Daoy (cell line): ENCODE data around the gene TBL3. TPM values are rescaled to one million over a fixed set of nuclear protein-coding genes. Genes with fewer than 3 reads are reported as not detected.

Source experiments
- DNase-seq: peaks from one replicate; pipeline ENCODE4 v3.0.0-alpha.2; 2015; ENCODE audit warnings: low read depth
- total RNA-seq: library from RNA; depleted of rRNA; stranded (reverse); fragments of >200 nt; shearing (Covaris generic); gene quantifications from 2 replicates; pipeline ENCODE4 v1.2.3, GENCODE V29; 2014

TBL3 gene
- total RNA-seq, 1 experiment from 2014 or later = 49.5 TPM

DNA sequence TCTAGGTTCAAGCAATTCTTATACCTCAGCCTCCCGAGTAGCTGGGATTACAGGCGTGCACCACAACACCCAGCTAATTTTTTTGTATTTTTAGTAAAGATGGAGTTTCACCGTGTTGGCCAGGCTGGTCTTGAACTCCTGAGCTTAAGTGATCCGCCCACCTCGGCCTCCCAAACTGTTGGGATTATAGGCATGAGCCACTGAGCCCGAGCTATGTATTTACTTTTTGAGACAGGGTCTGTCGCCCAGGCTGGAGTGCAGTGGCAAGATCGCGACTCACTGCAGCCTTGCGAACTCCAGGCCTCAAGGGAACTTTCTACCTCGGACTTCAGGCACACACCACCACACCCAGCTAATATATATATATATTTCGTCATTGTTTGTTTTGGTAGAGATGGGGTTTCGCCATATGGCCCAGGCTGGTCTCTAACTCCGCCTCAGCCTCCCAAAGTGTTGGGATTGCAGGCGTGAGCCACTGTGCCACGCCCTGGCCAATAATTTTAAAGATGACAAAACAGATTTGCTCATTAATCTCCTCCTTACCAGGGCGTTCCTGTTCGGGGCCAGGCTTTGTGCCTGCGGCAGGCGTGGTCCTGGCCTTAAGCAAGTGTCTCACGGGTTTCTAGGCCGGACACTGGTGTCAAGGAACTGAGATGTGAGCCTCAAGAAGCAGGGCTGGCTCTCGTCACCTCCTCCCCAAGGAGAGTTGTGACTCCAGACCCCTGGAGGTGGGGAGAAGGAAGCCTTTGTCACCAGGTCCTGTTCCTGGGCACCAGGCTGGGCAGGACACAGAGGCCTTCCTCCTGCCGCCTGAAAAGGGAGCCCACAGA lies 43.5 kb downstream of the TBL3 start:
- DNase-seq = peak; percentile 71

DNA sequence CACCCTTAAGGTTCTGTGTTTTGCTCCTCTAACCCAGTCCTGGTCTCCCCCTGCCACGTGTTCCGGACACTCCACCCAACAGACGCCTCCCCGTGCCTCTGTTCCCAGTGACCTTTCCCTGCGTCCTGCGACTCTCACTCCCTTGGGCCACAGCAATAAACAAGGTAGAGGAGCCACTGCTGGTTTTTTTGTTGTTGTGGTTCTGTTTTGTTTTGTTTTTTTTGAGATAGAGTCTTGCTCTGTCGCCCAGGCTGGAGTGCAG lies 44.0 kb downstream of the TBL3 start:
- DNase-seq = no peak

DNA sequence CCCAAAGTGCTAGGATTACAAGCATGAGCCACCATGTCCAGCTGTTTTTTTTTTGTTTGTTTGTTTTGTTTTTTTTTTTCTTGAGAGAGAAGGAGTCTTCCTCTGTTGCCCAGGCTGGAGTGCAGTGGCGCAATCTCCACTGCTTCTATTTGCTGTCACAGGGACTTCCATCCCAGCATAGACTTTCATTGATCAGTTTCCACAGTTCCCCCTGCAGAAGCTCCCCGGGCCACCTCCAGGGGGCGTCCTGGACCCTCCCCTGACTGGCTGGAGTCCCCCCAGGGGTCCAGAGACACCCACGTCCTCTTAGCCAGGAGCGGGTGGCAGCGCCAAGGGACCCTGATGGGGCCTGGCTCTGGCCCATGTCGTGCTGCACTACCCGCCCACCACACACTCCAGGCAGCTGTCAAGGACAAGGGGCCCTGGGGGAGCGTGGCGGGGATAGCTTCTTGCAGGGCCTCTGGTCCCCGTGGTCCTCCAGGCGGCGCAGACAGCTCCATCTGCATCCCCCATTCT lies 44.6 kb downstream of the TBL3 start:
- no peak for DNase-seq

DNA sequence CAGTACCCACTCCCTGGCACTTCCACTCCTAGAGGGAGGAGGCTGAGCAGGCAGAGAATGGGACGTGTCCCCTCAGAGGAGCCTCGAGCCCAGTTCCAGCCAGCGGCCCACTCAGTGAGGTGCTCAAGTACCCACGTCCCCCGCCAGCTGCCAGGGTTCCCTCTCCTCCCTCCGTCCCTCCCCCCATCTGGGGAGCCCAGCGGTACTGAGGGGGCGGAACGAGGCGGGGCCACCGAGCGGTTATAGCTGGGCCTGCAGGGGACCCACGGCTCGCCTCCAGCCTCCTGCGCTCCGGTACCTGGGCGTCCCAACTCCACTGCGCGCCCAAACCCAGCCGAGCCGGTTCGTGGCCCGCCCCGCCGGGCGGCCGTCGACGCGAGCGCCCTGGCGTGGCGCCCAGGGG lies 47.7 kb downstream of the TBL3 start, which contains the start of gene NPW:
TSS of gene NPW (plus strand) at position 268 of the 403 bp plus-strand sequence.
- DNase-seq = no peak

DNA sequence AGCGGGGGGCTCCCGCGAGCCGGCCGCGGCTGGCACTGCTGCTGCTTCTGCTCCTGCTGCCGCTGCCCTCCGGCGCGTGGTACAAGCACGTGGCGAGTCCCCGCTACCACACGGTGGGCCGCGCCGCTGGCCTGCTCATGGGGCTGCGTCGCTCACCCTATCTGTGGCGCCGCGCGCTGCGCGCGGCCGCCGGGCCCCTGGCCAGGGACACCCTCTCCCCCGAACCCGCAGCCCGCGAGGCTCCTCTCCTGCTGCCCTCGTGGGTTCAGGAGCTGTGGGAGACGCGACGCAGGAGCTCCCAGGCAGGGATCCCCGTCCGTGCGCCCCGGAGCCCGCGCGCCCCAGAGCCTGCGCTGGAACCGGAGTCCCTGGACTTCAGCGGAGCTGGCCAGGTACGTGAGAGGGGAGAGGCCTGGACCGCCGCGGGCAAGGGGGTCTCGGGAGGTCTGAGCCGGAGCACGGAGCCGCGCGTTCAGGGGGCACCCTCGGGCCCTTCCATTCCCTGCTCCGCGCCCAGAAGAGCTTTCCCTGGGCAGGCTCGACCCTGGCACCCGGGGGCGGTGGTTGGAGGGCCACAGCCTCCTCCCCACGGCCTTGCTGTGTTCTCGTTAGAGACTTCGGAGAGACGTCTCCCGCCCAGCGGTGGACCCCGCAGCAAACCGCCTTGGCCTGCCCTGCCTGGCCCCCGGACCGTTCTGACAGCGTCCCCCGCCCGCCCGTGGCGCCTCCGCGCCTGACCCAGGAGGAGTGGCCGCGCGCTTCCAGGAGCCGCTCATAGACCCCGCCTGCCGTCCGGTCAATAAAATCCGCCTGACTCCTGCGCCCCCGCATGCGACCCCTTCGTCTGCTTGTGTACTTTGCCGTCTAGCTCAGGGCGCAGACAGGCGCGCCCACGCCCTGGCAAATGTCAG lies 48.3 kb downstream of the TBL3 start:
- DNase-seq = no peak

DNA sequence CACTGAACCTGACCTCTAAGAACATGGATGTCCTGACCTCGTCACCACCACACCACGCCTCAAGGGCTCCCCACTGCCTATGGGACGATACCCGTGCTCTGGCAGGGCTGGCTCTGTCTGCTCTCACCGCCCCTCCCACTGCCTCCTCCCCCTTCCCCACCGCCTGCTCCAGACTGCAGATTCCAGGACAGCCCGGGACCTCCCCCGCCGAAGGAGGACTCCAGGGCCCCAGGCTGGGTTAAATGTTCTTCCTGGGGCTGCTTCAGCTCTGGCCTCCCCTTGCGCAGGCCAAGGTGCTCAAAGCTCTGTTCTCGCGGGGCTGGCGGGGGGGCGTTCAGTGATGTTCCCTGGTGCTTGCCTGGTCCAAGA lies 50.9 kb downstream of the TBL3 start:
- peak; percentile 41 for DNase-seq

DNA sequence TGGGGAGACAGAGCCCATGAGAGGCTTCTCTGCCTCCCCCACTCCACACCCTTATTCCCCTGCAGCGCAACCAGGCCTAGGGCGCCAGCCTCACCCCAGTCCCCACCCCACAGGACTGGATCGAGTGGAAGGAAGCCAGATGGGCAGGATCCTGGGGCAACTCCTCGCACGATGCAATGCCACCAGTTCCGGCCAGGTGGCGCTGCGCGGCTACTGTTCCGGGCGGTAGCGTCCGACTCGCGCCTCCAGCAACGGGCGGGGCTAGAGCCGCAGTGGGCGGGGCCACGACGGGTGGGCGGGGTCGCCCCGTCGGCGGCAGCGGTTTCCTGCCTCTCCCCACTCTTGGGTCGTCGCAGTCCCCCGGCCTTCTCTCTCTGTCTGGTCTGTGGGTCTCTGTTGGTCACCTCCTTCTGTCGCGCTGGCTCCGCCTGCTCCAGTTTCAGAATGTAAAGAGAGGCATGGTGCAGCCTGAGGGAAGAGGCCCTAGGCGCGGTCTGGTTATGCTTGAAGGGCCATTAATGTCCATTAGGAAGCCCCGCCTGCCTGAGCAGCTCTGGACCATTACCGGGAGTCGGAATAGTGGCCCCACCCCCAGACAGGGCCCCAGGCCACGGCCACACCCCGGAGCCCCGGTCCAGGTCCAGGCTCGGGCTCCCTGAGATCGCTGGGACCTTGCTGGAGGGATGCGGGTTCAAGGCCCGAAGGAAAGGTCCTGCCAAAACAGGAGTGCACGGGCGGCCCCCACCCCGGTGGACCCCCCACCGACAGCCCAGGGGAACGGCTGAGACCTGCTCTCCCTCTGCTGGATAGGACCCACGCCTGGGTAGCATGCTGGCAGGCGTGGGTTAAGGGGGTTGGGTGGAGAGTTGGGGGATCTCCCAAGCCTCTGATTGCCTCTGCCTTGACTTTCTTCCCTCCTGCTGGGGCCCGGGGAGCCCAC lies 51.5 kb downstream of the TBL3 start:
- peak; percentile 91 for DNase-seq

DNA sequence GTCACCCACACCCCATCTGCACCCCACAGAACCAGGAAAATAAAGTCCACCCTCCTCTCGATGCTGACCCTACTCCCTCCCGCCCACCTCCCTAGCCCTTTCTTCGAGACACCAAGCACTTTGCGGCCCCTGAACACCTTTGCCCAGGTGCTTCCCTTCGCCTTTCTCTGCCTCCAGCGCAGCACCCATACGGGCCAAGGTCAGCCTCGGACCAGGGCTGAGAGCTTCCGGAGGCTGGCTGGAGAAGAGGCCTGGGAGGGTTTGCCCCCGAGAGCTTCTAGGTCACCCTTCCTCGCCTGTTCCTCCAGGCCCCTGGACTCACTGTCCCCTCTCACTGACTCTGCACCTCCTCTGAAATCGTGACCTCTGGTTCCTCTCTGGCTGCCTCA lies 52.2 kb downstream of the TBL3 start:
- no peak for DNase-seq

DNA sequence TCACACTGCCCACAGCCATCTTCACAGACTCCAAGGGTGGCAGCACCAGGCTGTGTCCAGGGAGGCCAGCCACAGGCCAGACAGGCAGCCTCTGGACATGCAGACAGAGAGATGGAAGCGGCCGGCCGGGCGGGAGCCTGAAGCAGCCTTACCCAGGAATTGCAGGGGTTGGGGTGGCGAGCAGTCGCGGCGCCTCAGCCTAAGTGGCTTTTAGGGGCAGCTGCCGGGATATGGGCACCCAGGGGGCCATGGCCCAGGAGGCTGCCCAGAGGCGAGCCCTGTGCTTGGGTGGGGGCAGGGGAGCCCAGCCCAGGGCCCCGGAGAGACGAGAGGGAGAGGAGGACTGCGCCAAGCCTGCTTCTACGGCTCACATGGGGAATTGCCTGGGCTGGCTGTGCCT lies 53.4 kb downstream of the TBL3 start:
- DNase-seq = no peak

DNA sequence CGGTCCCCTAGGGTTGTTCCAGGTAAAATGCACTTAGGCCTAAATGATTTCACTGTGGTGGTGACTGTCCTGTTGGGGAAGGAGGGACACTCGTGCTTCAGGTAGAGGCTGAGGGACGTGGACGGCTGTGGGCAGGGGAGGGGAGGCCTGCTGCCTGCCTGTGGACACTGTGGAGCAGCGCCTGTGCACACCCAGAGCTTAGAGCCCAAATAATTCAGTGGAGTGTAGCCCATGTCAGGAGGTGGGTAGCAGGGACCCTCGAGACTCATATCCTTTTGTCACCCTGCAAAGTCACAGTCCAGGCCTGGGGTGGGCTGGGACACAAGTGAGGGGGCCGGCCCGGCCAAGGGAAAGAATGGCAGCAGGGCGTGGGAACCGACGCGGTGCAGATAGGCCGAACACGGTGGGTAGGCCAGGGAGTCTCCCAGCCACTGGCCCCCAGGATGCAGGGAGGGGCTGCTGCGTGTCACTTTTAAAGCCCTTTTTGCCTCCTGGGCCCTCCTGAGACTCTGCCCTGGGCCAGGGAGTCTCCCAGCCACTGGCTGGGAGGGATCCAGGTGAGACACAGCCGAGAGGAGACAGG lies 54.1 kb downstream of the TBL3 start:
- DNase-seq = no peak

DNA sequence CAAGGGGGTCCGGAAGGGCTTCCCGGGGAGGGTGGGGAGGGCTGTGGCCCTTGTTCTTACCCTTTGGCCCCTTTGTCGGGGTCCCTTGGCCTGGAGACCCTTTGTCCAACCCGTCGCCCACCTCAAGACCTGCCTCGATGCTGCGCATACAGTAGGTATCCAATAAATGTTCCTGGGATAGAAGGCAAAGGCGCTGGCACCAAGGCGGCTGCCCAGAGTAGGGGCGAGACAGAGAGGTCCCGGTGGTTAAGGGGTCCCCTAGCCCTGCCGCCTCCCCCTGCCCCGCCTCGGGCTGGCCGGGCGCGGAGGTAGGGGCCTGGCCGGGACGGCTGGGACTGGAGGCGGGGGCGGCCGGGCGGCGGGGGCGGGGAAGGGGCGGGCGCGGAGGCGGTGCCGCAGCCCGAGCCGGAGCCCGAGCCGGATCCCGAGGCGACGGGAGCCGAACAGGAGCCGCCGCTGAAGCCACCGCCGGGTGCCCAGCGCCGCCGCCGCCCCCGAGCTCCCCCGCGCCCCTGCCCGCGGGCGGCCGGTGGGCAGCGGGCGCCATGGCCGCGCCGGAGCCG lies 54.7 kb downstream of the TBL3 start, which contains the start of gene NHERF2:
TSS of gene NHERF2 (plus strand) at position 442 of the 563 bp plus-strand sequence. CDS start at position 546, 104 bp downstream.
- peak; percentile 41 for DNase-seq

DNA sequence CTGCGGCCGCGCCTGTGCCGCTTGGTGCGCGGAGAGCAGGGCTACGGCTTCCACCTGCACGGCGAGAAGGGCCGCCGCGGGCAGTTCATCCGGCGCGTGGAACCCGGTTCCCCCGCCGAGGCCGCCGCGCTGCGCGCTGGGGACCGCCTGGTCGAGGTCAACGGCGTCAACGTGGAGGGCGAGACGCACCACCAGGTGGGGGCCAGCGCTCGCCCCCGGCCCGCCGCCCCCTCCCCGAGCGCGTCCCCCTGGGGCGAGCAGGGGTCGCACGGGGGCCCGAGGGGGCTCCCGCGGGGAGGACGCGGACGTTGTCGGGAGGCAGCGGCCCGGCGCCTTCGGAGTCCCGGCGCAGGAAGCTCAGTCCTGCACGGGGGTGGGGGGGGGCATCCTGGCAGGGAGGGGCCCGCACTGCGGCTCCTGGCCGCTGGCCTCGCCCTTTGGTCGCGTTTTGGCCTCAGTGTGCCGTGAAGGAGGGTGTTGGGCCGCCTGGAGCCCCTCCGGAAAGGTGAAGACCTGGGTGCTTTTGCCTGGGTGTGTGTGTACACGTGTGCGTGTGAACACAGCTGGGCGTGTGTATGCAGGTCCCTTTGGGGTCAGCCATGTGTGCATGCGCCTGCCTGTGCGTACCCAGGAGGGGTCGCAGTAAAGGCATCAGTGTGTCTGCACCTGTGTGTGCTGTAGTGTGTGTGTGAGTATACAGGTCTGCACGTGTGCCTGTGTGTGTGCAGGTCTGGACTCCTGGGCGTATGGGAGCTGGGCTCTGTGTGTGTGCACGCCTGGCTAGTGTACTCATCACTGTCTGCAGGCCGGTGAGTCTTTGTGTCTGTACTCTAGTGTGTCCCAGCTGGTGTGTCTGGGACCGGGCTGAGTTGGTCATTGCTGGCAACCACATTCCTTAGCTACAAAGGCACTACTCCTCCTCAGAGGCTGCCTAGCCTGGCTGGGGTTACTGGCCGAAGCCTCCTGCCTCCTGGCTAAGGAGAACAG lies 55.5 kb downstream of the TBL3 start:
- DNase-seq = peak; percentile 59

DNA sequence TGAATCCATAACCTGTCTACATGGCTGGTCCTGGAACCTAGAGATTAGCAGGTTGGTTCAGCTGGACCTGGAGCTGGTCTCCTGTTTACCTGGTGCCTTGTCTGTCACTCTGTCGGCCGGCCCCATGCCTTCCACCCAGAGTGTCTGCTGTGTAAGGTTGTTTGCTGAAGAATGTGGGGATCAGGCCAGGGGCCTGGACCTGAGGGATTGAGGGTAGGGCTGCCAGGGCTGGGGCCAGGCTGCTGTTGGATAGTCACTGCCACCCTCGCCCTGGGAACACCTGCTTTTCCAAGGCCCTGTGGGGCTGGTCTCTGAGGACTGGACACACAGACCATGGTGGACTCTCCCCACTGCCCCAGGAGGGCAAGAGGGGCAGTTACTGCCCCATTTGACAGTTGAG lies 56.3 kb downstream of the TBL3 start:
- DNase-seq = no peak

DNA sequence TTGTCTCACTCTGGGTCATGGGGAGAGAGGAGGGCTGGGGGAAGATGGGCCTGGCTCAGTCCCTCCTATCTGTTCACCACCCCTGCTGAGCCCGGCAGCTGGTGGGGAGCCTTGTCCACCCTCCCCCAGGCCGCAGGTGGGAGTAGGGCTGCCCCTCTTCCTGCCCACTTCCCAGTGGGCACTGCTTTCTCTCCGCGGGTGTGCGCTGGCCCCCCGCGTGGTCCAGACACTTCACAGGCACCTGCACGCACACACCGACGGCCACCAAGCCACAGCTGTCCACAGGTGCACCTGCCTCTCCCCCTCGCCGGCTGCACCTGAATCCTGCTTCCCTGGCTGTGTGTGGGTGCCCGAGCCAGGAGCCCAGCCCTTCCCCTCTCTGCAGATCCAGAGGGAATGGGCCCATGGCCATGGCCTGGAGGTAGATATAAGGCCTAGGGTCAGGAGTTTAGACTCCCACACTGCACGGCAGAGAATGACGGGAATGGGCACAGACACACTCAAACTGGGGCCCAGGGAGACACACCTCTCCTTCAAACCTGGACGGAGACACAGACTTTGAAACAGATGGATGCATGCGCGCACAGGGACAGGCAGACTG lies 56.9 kb downstream of the TBL3 start:
- DNase-seq = no peak

DNA sequence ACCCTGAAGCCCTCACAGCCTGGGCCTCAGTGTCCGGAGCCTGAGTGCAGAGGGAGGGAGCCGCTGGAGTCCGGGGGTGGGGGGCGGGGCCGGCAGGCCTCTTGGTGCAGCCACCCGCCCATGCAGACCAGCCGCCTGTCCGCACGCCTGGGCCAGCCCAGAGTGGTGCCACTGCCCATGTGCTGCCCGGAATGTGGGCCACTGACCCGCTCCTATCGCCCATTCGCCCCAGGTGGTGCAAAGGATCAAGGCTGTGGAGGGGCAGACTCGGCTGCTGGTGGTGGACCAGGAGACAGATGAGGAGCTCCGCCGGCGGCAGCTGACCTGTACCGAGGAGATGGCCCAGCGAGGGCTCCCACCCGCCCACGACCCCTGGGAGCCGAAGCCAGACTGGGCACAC lies 57.5 kb downstream of the TBL3 start:
- no peak for DNase-seq

DNA sequence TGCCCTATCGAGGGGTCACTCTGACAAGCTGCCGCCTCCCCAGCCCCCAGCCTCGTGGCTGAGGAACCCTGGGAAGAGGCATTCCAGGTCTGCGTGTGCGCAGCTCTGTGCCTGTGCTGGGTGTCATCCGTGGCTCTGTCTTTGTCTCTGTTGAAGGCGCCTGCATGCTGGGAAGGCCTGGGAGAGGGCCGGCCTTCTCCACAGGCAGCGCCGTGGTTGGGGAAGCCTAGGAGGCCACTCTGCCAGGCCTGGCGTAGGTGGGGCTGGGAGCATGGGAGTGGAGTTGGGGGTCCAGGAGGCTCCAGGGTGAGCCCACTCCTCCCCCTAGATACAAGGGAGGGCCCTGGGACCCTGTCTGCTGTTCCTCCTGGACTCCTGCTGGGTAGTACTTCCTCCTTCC lies 58.2 kb downstream of the TBL3 start:
- DNase-seq = no peak

DNA sequence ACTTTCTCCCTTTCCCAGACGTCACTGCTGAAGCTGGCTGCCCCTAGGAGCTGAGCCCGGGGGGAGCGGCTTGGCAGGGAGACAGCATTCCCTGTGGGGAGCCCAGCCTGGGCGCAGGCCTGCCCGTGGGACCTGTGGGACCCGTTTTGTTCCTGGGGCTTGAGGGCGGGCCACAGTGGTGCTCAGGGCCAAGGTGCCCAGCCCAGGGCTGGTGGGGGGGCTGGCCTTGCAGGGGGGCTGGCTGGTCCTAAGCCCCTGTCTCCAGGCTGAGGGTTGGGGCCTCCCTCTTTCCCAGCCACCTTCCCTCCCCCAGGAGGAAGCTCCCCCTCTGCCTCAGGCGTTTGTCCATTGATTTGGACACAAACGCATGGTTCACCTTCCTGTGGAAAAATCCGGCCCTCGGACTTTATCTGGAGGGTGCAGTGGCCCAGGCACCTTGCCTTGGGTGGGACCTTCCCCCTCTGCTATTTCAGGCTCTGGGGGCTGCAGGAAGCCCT lies 59.3 kb downstream of the TBL3 start:
- DNase-seq = no peak
